HepG2 (cell line): Measurements from ENCODE around the gene DCLK1. TPM values are rescaled to one million over a fixed set of nuclear protein-coding genes. Genes with fewer than 3 reads are reported as not detected.

Experiments used
- ATAC-seq: fragments of 200-7000 bp; cut with Tn5 transposase; 3 replicates; pipeline ENCODE4 v1.9.1; 2020; ENCODE audit warnings: mild to moderate bottlenecking, moderate library complexity
- BruUV-seq: library from RNA; stranded (reverse); fragments of 400-500 nt; replicated peaks from 2 replicates; lab custom pipeline; 2021; lab: Mats Ljungman, UMichigan
- CTCF ChIA-PET: fragments of 300-600 bp; formaldehyde crosslinking; extraction: SDS; loops from one replicate; lab custom pipeline; 2021; ENCODE audit warnings: low total read pairs, inconsistent platforms, low intra/inter-chr PET ratio; lab: Yijun Ruan, JAX
- POLR2A ChIA-PET: fragments of 350-600 bp; sonication (Branson Sonifier 250); formaldehyde crosslinking; loops from one replicate; lab custom pipeline; 2020; ENCODE audit warnings: antibody characterized with exemption, inconsistent platforms; lab: Yijun Ruan, JAX
- DNase-seq: peaks from one replicate; pipeline ENCODE4 v3.0.0-alpha.2; 2015; ENCODE audit warnings: low spot score
- FAIRE-seq: peaks from 3 replicates; lab custom pipeline; 2011; peaks lifted over from hg19 to GRCh38; lab: Jason Lieb, UNC
- H2AFZ ChIP-seq: one replicate; pipeline ENCODE4 v1.6.1; 2011; ENCODE audit warnings: low read length, inconsistent platforms
- H3K27ac ChIP-seq: fragments of 300-600 bp; 3 replicates; pipeline ENCODE4 v1.8.0; 2011; ENCODE audit warnings: mixed run types, mild to moderate bottlenecking, mixed read lengths, low read length, inconsistent platforms; ENCODE audit not compliant: insufficient read depth; ENCODE audit errors: extremely low read length
- H3K27me3 ChIP-seq, 2 experiments: fragments of 200-600 bp in 1 of 2; 2 replicates in 1 of 2; 3 replicates in 1 of 2; pipeline versions ENCODE4 v1.6.0 to v1.8.0; 2011; ENCODE audit warnings: low read length in 2 of 2, mild to moderate bottlenecking in 2 of 2, moderate library complexity in 2 of 2, inconsistent platforms in 1 of 2; ENCODE audit not compliant: insufficient read depth in 2 of 2, control insufficient read depth in 1 of 2
- H3K36me3 ChIP-seq, 2 experiments: fragments of 200-600 bp in 1 of 2; replicated peaks in 1 of 2; 2 replicates in 1 of 2; 3 replicates in 1 of 2; pipeline versions ENCODE4 v1.5.1 to v1.8.0; 2011; ENCODE audit warnings: low read length in 2 of 2, inconsistent platforms in 1 of 2; ENCODE audit not compliant: insufficient read depth in 2 of 2, control insufficient read depth in 1 of 2
- H3K4me1 ChIP-seq: 2 replicates; pipeline ENCODE4 v1.5.1; 2012; ENCODE audit warnings: low read length, inconsistent platforms; ENCODE audit not compliant: insufficient read depth
- H3K4me2 ChIP-seq: 2 replicates; pipeline ENCODE4 v1.6.0; 2011; ENCODE audit warnings: low read depth, low read length, inconsistent platforms
- H3K4me3 ChIP-seq, 3 experiments: fragments of 200-600 bp in 1 of 3; sonication (generic), shearing (Covaris generic) in 1 of 3; replicated peaks in 1 of 3; 2 replicates each; pipeline ENCODE4 v1.5.1; 2011 to 2016; ENCODE audit warnings: low read length in 3 of 3, inconsistent platforms in 2 of 3, low read depth in 2 of 3, mild to moderate bottlenecking in 2 of 3, control low read depth in 1 of 3, mixed read lengths in 1 of 3; ENCODE audit not compliant: insufficient read depth in 1 of 3
- H3K79me2 ChIP-seq: one replicate; pipeline ENCODE4 v1.6.1; 2011; ENCODE audit warnings: low read length, inconsistent platforms; ENCODE audit not compliant: insufficient read depth
- H3K9ac ChIP-seq: 2 replicates; pipeline ENCODE4 v1.6.0; 2011; ENCODE audit warnings: mild to moderate bottlenecking, low read depth, low read length, inconsistent platforms; ENCODE audit not compliant: insufficient read depth
- H3K9me3 ChIP-seq: 2 replicates; pipeline ENCODE4 v1.5.1; 2012; ENCODE audit warnings: mild to moderate bottlenecking, low read length
- H4K20me1 ChIP-seq: 2 replicates; pipeline ENCODE4 v1.6.0; 2011; ENCODE audit warnings: inconsistent platforms, mild to moderate bottlenecking, low read length, moderate library complexity; ENCODE audit not compliant: insufficient read depth
- ASH2L ChIP-seq: fragments of 300-600, 200-600 bp; sonication (generic); IDR thresholded peaks from 2 replicates; pipeline ENCODE4 v1.7.0; 2017; ENCODE audit warnings: low read depth, mild to moderate bottlenecking, moderate library complexity, mixed read lengths, low read length; ENCODE audit not compliant: insufficient read length
- ATF3 ChIP-seq: sonication (generic); formaldehyde crosslinking; IDR thresholded peaks from 2 replicates; pipeline ENCODE4 v1.4.0; 2020; ENCODE audit warnings: missing genetic modification reagents
- CCDC6 ChIP-seq: sonication (generic); formaldehyde crosslinking; IDR thresholded peaks from 2 replicates; pipeline ENCODE4 v1.8.1; 2022; ENCODE audit warnings: mild to moderate bottlenecking, missing genetic modification reagents, moderate library complexity
- FUBP1 ChIP-seq: sonication (generic); formaldehyde crosslinking; IDR thresholded peaks from 2 replicates; pipeline ENCODE4 v1.5.1; 2020; ENCODE audit warnings: missing genetic modification reagents, mild to moderate bottlenecking, borderline replicate concordance
- JDP2 ChIP-seq: sonication (generic); formaldehyde crosslinking; IDR thresholded peaks from 2 replicates; pipeline ENCODE4 v1.8.1; 2022; ENCODE audit warnings: missing genetic modification reagents, borderline replicate concordance
- KDM5A ChIP-seq: fragments of 200-600 bp; sonication (generic); IDR thresholded peaks from 2 replicates; pipeline ENCODE4 v1.7.0; 2018; ENCODE audit warnings: antibody characterized with exemption, mild to moderate bottlenecking, low read length, borderline replicate concordance
- MAZ ChIP-seq, 2 experiments: sonication (generic) in 1 of 2; formaldehyde crosslinking in 1 of 2; IDR thresholded peaks; 2 replicates each; pipeline versions ENCODE4 v1.5.0 to v1.6.1; 2012 to 2020; ENCODE audit warnings: low read depth in 2 of 2, mild to moderate bottlenecking in 2 of 2, borderline replicate concordance in 1 of 2, improper control_type of control experiment in 1 of 2, low read length in 1 of 2, missing genetic modification reagents in 1 of 2, moderate library complexity in 1 of 2
- MXD1 ChIP-seq: sonication (generic); formaldehyde crosslinking; IDR thresholded peaks from 2 replicates; pipeline ENCODE4 v1.4.0; 2020; ENCODE audit warnings: mild to moderate bottlenecking, missing genetic modification reagents
- NFE2L2 ChIP-seq: fragments of 150-350 bp; IDR thresholded peaks from 2 replicates; pipeline ENCODE4 v1.6.1; 2014; ENCODE audit warnings: low read length
- PLRG1 ChIP-seq: fragments of 450-650 bp; conservative IDR thresholded peaks from 2 replicates; pipeline ENCODE4 v1.6.1; 2016
- RBM22 ChIP-seq: fragments of 200-400 bp; formaldehyde crosslinking; optimal IDR thresholded peaks from 2 replicates; pipeline ENCODE3; 2017; ENCODE audit warnings: mild to moderate bottlenecking, low read length, moderate library complexity
- REXO4 ChIP-seq: sonication (generic); formaldehyde crosslinking; IDR thresholded peaks from 2 replicates; pipeline ENCODE4 v1.8.0; 2022; ENCODE audit warnings: missing genetic modification reagents, mild to moderate bottlenecking, borderline replicate concordance
- ZBTB14 ChIP-seq: sonication (generic); formaldehyde crosslinking; IDR thresholded peaks from 2 replicates; pipeline ENCODE4 v1.4.0; 2020; ENCODE audit warnings: missing genetic modification reagents
- ZFP36L2 ChIP-seq: sonication (generic); formaldehyde crosslinking; IDR thresholded peaks from 2 replicates; pipeline ENCODE4 v1.4.0; 2020; ENCODE audit warnings: missing genetic modification reagents
- ZNF468 ChIP-seq: sonication (generic); formaldehyde crosslinking; IDR thresholded peaks from 2 replicates; pipeline ENCODE4 v1.8.0; 2022; ENCODE audit warnings: mild to moderate bottlenecking, moderate library complexity, missing genetic modification reagents
- ZNF510 ChIP-seq: sonication (generic); formaldehyde crosslinking; IDR thresholded peaks from 2 replicates; pipeline ENCODE4 v1.4.0; 2020; ENCODE audit warnings: low read depth, mild to moderate bottlenecking, missing genetic modification reagents
- ZNF878 ChIP-seq: sonication (generic); formaldehyde crosslinking; IDR thresholded peaks from 2 replicates; pipeline ENCODE4 v1.8.1; 2023; ENCODE audit warnings: mild to moderate bottlenecking, missing genetic modification reagents, moderate library complexity
- ZXDC ChIP-seq: sonication (generic); formaldehyde crosslinking; IDR thresholded peaks from 2 replicates; pipeline ENCODE4 v1.5.0; 2020; ENCODE audit warnings: mild to moderate bottlenecking, missing genetic modification reagents
- WGBS: methylation state at CpG from one replicate; pipeline ENCODE4 v1.1.6; 2017; ENCODE audit warnings: low lambda C conversion rate; 5-methylcytosine and 5-hydroxymethylcytosine counted together
- in situ Hi-C: cut with HindIII; loops from 2 replicates; pipeline ENCODE4 v1.10.0; 2017; ENCODE audit warnings: low pct_unique_long_range_greater_than_20kb; ENCODE audit not compliant: extremely low pct_ligation_motif_present
- intact Hi-C: fragments of 100-400 bp; cut with micrococcal nuclease; formaldehyde crosslinking; loops from one replicate; pipeline ENCODE4 v1.10.0; 2022; ENCODE audit not compliant: unreplicated experiment
- polyA plus RNA-seq, 8 experiments: library from polyadenylated mRNA; depleted of rRNA in 3 of 8; stranded (reverse) in 7 of 8; unstranded in 1 of 8; fragments of >200 nt; fragmentation: Illumina TruSeq in 4 of 8; extraction: Trizol in 4 of 8; gene quantifications; 2 replicates each; pipeline versions ENCODE4 v1.2.1 to v1.2.3, GENCODE V29; 2011 to 2016; ENCODE audit warnings: low read depth in 4 of 8, missing spikeins in 1 of 8, mixed read lengths in 1 of 8; ENCODE audit not compliant: insufficient read depth in 1 of 8
- total RNA-seq, 5 experiments: library from RNA; depleted of rRNA; stranded (reverse); fragments of >200 nt; fragmentation: Illumina TruSeq; extraction: Trizol; gene quantifications; 2 replicates each; pipeline ENCODE4 v1.2.3, GENCODE V29; 2016; ENCODE audit warnings: low read depth in 1 of 5

Gene DCLK1
- total and polyA plus RNA-seq, 2 of the 13 experiments (the other 11 are each of a cell fraction or from before 2014, with no cell fraction given): not detected

- CTCF ChIA-PET: no interaction called here
- WGBS: 4% methylated on average over 3 of the region's 3 CpGs
- H3K9ac ChIP-seq: no peak overlapping the region
- H2AFZ ChIP-seq: no peak overlapping the region
- no peaks in the 10 kb centered on the region for H3K36me3 ChIP-seq
- no peak for TF ChIP-seq MXD1 (CRISPR knock-in tag)
- TF ChIP-seq PLRG1: no peak
- no peak for TF ChIP-seq RBM22
- no peak for TF ChIP-seq ZFP36L2 (CRISPR knock-in tag)
- no peak for TF ChIP-seq ATF3 (CRISPR knock-in tag)
- no peak for TF ChIP-seq FUBP1
- TF ChIP-seq ZNF468: no peak
- TF ChIP-seq ZNF510: no peak
- TF ChIP-seq JDP2 (CRISPR knock-in tag): no peak
- TF ChIP-seq CCDC6: no peak
- TF ChIP-seq ASH2L: no peak
- no peak for TF ChIP-seq NFE2L2
- no peak for TF ChIP-seq ZBTB14 (CRISPR knock-in tag)
- TF ChIP-seq KDM5A: no peak
- TF ChIP-seq REXO4 (CRISPR knock-in tag): no peak
- no peak for TF ChIP-seq ZNF878 (CRISPR knock-in tag)
- TF ChIP-seq ZXDC: no peak
- TF ChIP-seq MAZ (IDR thresholded peaks at IDR 0.05; ENCODE audit: borderline replicate concordance, low read depth, low read length): no peak
- no peak for TF ChIP-seq MAZ (CRISPR knock-in tag; IDR thresholded peaks at IDR 0.05; ENCODE audit: low read depth)
- no peaks in the 10 kb centered on the region for H3K4me1 ChIP-seq
- intact Hi-C loops: no loop called here
- no peak for DNase-seq
- no peaks in the 10 kb centered on the region for H4K20me1 ChIP-seq
- no peaks in the 10 kb centered on the region for H3K27me3 ChIP-seq
- in situ Hi-C loops: no loop called here
- H3K4me3 ChIP-seq: no peak overlapping the region
- POLR2A ChIA-PET: no interaction called here
- no peaks in the 10 kb centered on the region for H3K79me2 ChIP-seq
- no peak overlapping the region for H3K4me2 ChIP-seq
- peaks cover 11% of the 10 kb centered on the region for H3K9me3 ChIP-seq
- no TSS peak for BruUV-seq
- ATAC-seq: no peak
- no peak overlapping the region for H3K27ac ChIP-seq
- FAIRE-seq: no peak
These were observed 116.4 kb downstream of the DCLK1 start for GRCh38 chr13:36014763-36015162.
